GM18505 (cell line): ENCODE results near the gene RHBDF2.

ENCODE experiments used
- ATAC-seq: cut with Tn5 transposase; IDR thresholded peaks from one replicate; pipeline ENCODE4 v1.9.1; 2021; ENCODE audit not compliant: unreplicated experiment
- POLR2A ChIP-seq: IDR thresholded peaks from 4 replicates; pipeline ENCODE4 v1.6.1; 2011; ENCODE audit warnings: borderline replicate concordance; ENCODE audit not compliant: insufficient read depth, insufficient read length; ENCODE audit errors: extremely low read depth

Gene RHBDF2

DNA sequence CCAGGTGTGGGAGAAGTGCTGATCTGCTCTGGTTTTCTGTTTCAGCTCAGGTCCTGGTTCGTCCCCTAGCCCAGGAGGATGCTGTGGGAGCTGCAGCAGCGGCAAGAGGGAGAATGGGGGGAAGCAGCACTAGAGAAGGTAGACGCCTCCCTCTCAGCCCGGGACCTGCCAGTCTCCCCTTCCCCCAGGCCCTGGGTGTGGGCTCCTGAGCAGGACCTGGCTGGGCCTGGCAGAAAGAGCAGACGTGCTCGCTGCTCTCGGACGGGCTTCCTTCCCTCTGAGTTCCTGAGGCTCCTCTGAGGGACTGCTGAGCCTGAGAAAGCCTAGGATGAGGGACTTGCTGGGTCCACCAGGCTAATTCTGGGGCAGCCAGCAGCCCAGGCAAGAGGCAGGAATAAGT lies 41.8 kb upstream of the RHBDF2 start:
- ATAC-seq, result no peak
- TF ChIP-seq POLR2A, result no peak

DNA sequence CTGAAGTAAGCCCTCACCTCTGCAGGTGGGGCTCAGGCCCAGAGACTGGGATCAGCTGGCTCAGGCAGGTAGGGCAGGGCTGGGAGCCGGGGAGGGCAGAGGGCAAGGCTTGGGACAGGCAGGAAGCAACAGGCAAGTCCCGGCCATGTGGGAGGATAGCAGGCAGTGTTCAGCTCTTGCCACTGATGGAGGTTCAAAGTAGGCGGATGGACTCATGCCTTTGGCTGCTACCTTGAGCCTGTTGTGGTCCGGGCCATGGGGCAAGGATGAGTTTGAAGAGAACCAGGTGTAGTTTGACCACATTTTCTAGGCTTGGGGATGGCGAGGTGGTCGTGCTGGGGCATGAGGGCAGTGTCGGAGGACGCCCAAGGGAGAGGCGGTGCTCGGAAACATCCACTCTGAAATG lies 41.3 kb upstream of the RHBDF2 start:
- TF ChIP-seq POLR2A, result no peak
- ATAC-seq, result no peak

DNA sequence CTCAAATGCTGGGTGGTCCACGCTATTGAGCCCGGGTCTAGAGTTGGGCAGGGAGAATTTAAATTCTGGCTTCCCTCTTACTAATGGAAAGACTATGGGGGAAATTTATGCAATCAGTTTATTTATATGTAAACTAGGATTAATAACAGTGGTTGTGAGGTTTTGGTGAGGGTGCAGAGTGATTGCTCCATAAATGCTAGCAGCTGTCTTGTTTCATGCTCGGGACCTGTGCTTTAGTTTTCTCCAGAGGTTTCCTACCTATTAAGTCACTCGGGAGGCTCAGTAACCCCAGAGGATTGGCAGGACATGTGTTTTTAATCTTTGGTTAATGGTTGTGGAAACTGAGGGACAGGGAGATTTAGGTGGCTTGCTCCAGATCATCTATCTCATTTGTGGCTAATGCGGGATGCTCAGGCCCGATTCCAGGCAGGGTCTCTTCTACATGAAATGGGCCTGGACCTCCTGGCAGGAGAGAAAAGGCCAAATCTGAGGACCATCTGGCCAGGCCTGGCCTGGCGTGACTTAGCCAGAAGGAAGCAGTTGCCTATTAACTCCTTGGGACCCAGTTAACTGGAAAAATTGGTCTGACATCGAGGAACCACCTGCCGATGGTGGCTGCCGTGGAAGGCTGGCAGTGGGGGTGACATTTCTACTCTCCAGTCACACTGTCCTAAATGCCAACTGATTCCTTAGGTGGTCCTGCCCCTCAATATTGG lies 40.7 kb upstream of the RHBDF2 start:
- ATAC-seq, result no peak
- TF ChIP-seq POLR2A, result no peak

DNA sequence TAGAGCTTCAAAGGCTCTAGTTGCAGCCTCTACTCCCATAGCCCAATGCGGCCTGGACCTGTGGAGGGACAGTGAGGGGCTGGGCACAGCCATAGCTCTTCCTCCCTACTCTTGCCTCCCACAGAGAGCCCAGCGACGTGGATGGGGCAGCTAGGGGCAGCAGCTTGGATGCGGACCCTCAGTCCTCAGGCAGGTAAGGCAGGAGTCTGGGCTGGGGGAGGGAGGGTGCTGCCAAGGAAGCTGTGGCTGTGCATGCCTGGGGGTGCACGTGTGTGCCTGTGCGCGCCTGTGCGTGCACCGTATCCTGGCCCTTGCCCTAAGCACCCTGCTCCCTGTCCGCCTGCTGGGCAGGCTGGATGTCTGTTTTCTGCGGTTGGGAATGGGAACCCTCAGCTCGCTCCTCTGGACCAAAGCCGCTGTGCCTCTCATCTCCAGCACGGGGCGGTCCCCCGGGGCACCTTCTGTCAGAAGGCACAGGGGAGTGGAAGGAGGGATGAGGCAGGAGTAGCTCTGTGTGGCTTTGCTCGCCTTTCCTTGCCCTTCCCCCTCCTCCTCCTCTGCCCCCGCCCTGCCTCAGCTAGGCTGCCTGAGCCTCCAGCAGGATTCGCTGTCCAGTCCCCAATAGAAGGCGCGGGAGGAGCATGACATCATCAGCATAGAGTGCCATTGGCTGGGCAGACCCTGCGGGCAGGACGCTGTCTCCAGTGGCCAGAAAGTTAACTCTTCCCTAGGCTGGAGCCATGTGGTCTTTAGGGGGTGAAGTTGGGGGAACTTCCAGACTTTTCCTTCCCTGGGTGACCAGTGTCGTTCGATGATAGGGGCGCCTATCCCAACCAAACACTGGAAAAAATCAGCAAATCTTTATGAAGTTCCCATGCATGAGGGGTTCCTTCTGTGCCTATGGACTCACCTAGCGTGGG lies 39.4 kb upstream of the RHBDF2 start:
- ATAC-seq, result no peak
- no peak for TF ChIP-seq POLR2A

DNA sequence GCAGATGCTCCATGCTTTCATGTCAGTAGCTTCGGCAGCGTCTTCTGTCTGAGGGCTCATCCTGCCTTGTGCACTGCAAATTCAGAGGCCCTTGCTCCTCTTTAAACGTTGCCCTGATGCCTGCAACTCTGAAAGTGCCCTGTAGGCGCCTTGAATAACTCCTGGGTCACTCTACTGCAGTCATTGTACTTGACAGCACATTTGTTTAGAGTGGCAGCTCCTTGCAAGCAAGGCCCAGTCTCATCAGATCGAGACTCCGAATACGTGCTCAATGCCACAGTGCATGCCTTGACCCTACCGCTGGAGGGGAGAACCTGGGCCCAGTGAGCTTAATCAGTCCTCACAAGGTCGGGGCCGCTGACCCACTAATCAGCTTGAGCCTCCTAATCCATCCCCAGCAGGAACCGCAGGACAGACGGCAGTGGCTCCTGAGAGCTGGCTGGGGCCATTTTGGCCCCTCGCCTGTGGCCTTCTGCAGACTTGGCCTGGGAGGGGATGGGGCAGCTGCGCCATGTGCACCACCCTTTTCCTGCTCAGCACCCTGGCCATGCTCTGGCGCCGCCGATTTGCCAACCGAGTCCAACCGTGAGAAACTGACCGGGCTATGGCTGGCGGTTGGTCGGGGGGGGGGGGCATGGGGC lies 38.5 kb upstream of the RHBDF2 start, which contains the start of gene PRCD:
PRCD (plus strand) TSS at position 414 of the 641 bp plus-strand sequence; CDS start at position 512, 98 bp downstream.
- ATAC-seq, result no peak

DNA sequence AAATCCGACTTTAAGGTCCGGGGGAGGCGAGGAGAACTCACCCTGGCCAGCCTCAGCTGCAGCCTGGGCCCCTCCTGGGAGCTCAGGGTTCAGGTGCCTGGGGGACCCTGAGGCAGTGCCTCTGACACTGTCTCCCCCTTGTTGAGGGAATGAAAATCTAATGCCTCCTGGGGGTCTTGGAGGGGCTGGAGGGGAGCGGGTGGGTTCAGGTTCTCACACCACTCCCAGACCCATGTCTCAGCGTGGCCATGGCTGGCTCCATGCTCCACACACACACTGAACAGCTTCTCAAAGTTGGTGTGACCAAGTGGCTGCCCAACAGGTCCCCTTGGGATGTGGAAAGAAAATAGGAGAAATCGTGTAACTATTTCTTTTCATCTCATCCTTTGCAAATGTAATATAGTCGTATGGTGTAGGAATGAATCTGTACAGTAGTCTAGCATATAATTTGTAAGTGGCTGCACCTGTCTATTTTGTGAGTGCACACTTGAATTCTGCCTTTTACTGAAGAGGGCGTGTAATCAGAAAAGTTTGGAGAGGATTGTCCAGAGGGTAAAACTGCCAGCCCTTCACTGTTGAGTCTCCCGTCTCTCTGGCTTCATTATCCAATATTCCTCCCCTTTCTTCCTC lies 37.8 kb upstream of the RHBDF2 start:
- no peak for TF ChIP-seq POLR2A
- no peak for ATAC-seq

More for the DNA sequence above, 38.5 kb upstream of the RHBDF2 start, which contains the start of gene PRCD:
- TF ChIP-seq POLR2A, result no peak

DNA sequence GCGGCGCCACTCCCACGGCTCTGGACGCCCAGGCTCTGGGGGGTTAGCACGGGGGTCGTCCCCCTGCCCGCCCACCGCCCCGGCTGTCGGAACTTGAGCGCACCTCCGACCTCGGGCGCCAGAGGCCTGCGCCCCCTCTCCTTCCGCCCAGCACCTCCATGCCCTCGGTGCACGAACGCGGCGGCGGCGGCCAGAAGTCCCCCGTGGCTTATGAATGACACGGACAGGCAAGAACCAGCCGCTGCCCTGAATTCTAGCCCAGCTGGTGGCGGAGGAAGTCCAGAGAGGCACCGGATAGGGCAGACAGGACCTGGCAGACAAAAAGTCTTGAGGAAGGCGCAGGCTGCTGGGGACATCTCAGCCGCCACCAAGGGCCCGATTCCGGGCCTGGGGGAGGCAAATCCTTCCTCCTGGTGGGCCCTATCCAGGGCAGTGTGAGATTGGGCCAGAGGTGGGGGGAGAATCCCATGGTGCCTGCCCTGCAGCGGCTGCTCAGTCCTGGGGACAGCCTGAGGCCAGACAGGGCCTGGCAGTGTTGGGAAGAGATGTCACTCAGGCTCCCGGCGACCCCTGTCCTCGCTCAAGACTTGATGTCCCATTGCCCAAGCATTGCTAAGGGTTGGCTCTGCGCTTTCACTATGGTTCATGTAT lies 37.2 kb upstream of the RHBDF2 start:
- TF ChIP-seq POLR2A, result no peak
- no peak for ATAC-seq

DNA sequence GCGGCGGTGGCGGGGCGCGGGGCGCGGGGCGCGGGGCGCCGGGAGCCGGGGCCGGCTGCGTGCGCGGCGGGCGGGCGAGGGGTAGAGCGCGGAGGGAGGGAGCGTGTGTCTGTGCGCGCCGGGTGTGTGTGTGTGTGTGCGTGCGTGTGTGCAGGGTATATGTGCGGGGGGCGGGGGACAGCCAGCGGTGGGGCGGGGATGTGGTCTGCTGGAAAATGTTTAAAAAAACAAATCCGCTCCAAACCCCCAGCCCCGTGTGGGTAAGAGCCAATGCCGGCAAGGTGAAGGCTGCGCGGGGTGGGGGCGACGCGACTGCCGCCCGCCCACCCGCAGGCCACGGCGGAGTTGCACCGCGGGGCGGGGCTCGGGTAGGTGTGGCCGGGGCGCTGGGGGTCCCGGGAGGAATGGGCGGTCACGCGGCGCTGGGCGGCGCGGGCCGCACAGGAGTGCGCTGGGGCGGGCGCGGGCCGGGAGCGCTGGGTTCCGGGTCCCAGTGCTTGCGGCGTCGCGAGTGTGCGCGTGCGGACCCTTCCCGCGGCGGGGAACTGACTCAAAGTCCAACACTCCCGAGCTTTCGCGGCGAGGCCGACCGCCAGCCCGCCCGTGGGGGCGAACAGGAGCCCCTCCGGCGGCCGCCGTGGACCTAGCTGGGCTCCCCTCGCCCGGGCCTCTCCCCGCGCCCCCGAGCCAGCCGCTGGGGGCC lies 36.5 kb upstream of the RHBDF2 start, which contains the start of gene CYGB:
CYGB (minus strand) TSS at position 132 of the 703 bp plus-strand sequence. CDS start 167 bp downstream, outside the sequence.
- no peak for ATAC-seq
- no peak for TF ChIP-seq POLR2A

DNA sequence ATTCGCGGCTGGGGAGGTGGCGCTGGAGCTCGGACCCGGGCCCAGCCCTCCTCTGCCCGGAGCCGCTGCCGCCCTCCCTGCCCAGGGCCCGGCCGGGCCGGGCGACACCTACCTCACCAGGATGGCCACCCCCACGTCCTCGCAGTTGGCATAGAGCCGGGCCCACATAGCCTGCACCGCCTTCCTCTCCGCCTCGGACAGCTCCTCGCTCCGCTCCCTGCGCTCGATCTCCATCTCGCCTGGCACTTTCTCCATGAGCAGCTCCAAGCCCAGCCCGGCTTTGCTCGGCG lies 36.0 kb upstream of the RHBDF2 start:
- ATAC-seq, result no peak
- no peak for TF ChIP-seq POLR2A

DNA sequence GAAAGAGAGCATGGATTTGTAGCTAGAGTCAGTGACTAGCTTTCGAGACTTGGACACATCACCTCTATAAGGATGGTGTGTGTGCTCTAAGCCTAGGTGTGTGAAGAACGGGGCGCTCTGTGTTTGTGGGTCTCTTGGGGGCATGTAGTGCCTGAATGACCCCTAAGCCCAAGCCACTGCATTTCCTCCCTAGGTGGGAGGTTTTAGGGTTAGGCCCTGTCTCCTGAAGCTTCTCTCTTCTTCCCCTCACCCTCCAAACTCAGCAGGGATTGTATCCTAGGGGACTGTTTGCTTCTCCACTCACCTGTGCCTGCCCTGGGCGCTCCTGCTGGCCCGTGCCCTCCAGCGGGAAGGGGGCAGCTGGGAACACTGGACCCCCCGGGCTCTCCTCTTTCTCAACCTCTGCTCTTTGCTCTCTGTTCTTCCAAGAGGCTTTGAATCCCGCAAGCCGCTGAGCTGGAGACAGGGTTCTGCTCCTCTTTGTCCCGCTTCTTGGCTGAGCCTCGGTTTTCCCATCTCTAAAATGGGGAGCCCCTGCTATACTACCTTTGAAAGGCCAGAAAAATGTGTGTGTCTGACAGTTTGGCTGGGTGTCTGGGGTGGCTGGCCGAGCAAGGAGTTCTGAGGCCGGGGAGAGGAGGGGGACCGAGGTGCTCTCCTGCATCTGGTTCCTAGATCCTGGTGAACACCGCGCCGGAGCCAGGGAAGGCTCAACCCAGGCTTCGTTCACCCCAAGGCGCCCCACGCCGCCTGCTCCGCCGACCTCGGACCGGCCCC lies 35.5 kb upstream of the RHBDF2 start:
- no peak for ATAC-seq
- no peak for TF ChIP-seq POLR2A

DNA sequence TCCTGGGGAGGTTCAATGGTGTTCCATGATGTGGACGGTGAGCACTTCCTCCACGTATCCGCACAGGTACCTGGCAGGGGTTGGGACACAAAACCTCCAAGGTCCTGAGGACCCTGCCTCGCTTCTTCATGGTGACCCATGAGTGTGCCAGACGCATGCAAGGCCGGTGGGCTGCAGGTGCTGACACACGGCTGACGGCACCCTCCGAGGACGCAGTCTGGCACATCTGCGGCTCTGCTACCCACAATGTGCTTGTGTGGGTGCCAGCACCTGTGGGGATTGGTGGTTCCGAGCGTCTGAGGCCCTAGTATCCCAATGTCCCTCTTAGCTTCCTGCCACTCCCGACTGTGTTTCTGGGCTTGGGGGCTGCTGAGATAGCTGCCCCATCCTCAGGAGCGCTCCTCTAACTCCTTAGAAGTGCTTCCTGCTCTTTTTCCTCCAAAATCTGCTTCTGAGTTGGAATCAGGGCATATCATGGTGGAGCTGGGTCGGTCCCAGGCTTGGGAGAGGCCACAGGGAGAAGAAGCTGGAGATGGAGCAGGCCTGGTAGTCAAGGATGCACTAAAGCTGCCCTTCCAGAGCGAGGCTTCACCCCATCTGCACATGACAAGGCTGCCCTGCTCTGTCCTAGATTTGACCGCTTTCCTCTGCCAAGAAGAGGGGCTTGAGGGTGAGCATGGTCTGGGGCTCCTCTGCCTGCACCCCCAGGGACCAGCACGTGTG lies 34.7 kb upstream of the RHBDF2 start:
- no peak for TF ChIP-seq POLR2A
- ATAC-seq, result no peak
